Fibroblast of lung (primary cell): ENCODE data around the gene ABLIM2. TPM values are rescaled to one million over a fixed set of nuclear protein-coding genes. Genes with fewer than 3 reads are reported as not detected.

Experiments
- DNase-seq, 2 donors: peaks; one replicate each; pipeline versions ENCODE4 v3.0.0 to v3.0.0-alpha.2; 2010; ENCODE audit warnings: low read depth in 2 of 2
- H2AFZ ChIP-seq: 2 replicates; pipeline ENCODE4 v1.5.1; 2012; ENCODE audit warnings: low read length, control low read depth, inconsistent platforms
- H3K27ac ChIP-seq: 2 replicates; pipeline ENCODE4 v1.5.1; 2011; ENCODE audit warnings: low read length, control low read depth; ENCODE audit not compliant: insufficient read depth
- H3K27me3 ChIP-seq: 2 replicates; pipeline ENCODE4 v1.5.1; 2011; ENCODE audit warnings: mild to moderate bottlenecking, low read length; ENCODE audit not compliant: control insufficient read depth, insufficient read depth
- H3K36me3 ChIP-seq: 2 replicates; pipeline ENCODE4 v1.5.1; 2011; ENCODE audit warnings: low read length; ENCODE audit not compliant: control insufficient read depth, insufficient read depth
- H3K4me1 ChIP-seq: 2 replicates; pipeline ENCODE4 v1.5.1; 2011; ENCODE audit warnings: low read length; ENCODE audit not compliant: control insufficient read depth, insufficient read depth; ENCODE audit errors: extremely low read depth
- H3K4me2 ChIP-seq: 2 replicates; pipeline ENCODE4 v1.5.1; 2011; ENCODE audit warnings: low read length, control low read depth; ENCODE audit not compliant: insufficient read depth; ENCODE audit errors: extremely low read depth
- H3K4me3 ChIP-seq, 4 experiments: fragments of 200-600 bp in 1 of 4; sonication (generic) in 1 of 4; replicated peaks in 1 of 4; 2 replicates each; pipeline ENCODE4 v1.5.1; 2011 to 2016; ENCODE audit warnings: low read length in 4 of 4, low read depth in 3 of 4, mild to moderate bottlenecking in 3 of 4, control low read depth in 2 of 4, inconsistent platforms in 1 of 4, mixed read lengths in 1 of 4; ENCODE audit not compliant: insufficient read depth in 1 of 4; ENCODE audit errors: control extremely low read depth in 1 of 4
- H3K79me2 ChIP-seq: 2 replicates; pipeline ENCODE4 v1.5.1; 2012; ENCODE audit warnings: mild to moderate bottlenecking, low read length, inconsistent platforms; ENCODE audit not compliant: control insufficient read depth, insufficient read depth
- H3K9ac ChIP-seq: 2 replicates; pipeline ENCODE4 v1.5.1; 2011; ENCODE audit warnings: mild to moderate bottlenecking, low read length, control low read depth; ENCODE audit not compliant: insufficient read depth
- H3K9me3 ChIP-seq: 2 replicates; pipeline ENCODE4 v1.5.1; 2012; ENCODE audit warnings: low read depth, low read length; ENCODE audit not compliant: control insufficient read depth, insufficient read depth
- H4K20me1 ChIP-seq: 2 replicates; pipeline ENCODE4 v1.5.1; 2011; ENCODE audit warnings: low read length; ENCODE audit not compliant: control insufficient read depth, insufficient read depth; ENCODE audit errors: extremely low read depth
- CTCF ChIP-seq, 2 donors: IDR thresholded peaks in 1 of 2; conservative IDR thresholded peaks in 1 of 2; 1 replicate in 1 of 2; 2 replicates in 1 of 2; pipeline ENCODE4 v1.5.1; 2011 to 2012; ENCODE audit warnings: low read length in 2 of 2, control low read depth in 1 of 2, inconsistent platforms in 1 of 2, low read depth in 1 of 2, mild to moderate bottlenecking in 1 of 2
- EZH2 ChIP-seq: IDR thresholded peaks from 2 replicates; pipeline ENCODE4 v1.5.1; 2012; ENCODE audit warnings: low read length, control low read depth, mild to moderate bottlenecking; ENCODE audit errors: missing control alignments
- polyA plus RNA-seq, 2 donors: library from polyadenylated mRNA; depleted of rRNA in 1 of 2; stranded (reverse) in 1 of 2; unstranded in 1 of 2; fragments of >200 nt; gene quantifications; 2 replicates each; pipeline ENCODE4 v1.2.1, GENCODE V29; 2011 to 2012; ENCODE audit warnings: missing spikeins in 1 of 2
- total RNA-seq: library from RNA; depleted of rRNA; stranded (reverse); fragments of >200 nt; gene quantifications from 2 replicates; pipeline ENCODE4 v1.2.1, GENCODE V29; 2014

ABLIM2 gene
- total and polyA plus RNA-seq, 2 donors (not counting 1 experiment from before 2014, with no cell fraction given), result 0.66 to 2.6 TPM

GRCh38 chr4:8163436-8164193 is 5.0 kb upstream of the ABLIM2 start:
- no peak for DNase-seq

GRCh38 chr4:8163026-8163425 is 4.4 kb upstream of the ABLIM2 start:
- H2AFZ ChIP-seq, result no peak overlapping the region
- H3K4me1 ChIP-seq, result no peaks in the 10 kb centered on the region
- H4K20me1 ChIP-seq, result no peaks in the 10 kb centered on the region
- no peak overlapping the region for H3K27ac ChIP-seq
- no peaks in the 10 kb centered on the region for H3K36me3 ChIP-seq
- DNase-seq, result no peak
- no peaks in the 10 kb centered on the region for H3K9me3 ChIP-seq
- no peaks in the 10 kb centered on the region for H3K27me3 ChIP-seq
- TF ChIP-seq EZH2, result no peak
- no peak for TF ChIP-seq CTCF (conservative IDR thresholded peaks at IDR 0.05 in 1 of 2, IDR thresholded peaks at IDR 0.05 in 1 of 2; ENCODE audit: low read depth in 1 of 2, low read length in 2 of 2)
- H3K4me2 ChIP-seq, result no peak overlapping the region
- H3K4me3 ChIP-seq, result no peak overlapping the region
- H3K79me2 ChIP-seq, result no peaks in the 10 kb centered on the region
- no peak overlapping the region for H3K9ac ChIP-seq

More at GRCh38 chr4:8163436-8164193, 5.0 kb upstream of the ABLIM2 start:
- no peaks in the 10 kb centered on the region for H3K4me1 ChIP-seq
- H3K36me3 ChIP-seq, result no peaks in the 10 kb centered on the region
- no peak overlapping the region for H3K27ac ChIP-seq
- no peaks in the 10 kb centered on the region for H4K20me1 ChIP-seq
- H3K4me3 ChIP-seq, result no peak overlapping the region
- no peaks in the 10 kb centered on the region for H3K9me3 ChIP-seq
- H3K79me2 ChIP-seq, result no peaks in the 10 kb centered on the region
- H3K4me2 ChIP-seq, result no peak overlapping the region
- no peak for TF ChIP-seq CTCF (conservative IDR thresholded peaks at IDR 0.05 in 1 of 2, IDR thresholded peaks at IDR 0.05 in 1 of 2; ENCODE audit: low read depth in 1 of 2, low read length in 2 of 2)
- no peaks in the 10 kb centered on the region for H3K27me3 ChIP-seq
- H2AFZ ChIP-seq, result no peak overlapping the region
- no peak overlapping the region for H3K9ac ChIP-seq

DNA sequence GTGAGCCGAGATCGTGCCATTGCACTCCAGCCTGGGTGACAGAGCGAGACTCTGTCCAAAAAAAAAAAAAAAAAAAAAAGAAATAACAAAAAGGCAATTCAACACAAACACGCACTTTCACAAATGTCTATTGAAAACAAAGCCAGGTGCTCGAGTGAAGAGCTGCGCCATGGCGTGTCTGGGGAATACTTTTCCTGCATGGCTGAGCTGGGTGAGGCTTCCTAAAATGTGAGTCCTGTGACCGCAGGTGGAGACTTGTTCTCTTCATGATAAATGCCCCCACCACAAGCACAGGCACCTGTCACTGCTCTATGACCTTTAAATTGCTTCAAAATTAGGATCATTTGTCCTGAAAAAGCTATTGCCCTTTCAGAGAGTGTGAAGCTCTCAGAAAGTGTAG is 4.0 kb upstream of the ABLIM2 start:
- no peak for TF ChIP-seq EZH2
- TF ChIP-seq CTCF (conservative IDR thresholded peaks at IDR 0.05 in 1 of 2, IDR thresholded peaks at IDR 0.05 in 1 of 2; ENCODE audit: low read depth in 1 of 2, low read length in 2 of 2), result no peak
- no peak overlapping the region for H2AFZ ChIP-seq
- no peak overlapping the region for H3K9ac ChIP-seq
- no peak for DNase-seq
- H3K27ac ChIP-seq, result no peak overlapping the region
- no peaks in the 10 kb centered on the region for H3K9me3 ChIP-seq
- peaks cover under 1% of the 10 kb centered on the region for H3K27me3 ChIP-seq
- no peak overlapping the region for H3K4me3 ChIP-seq
- no peaks in the 10 kb centered on the region for H3K4me1 ChIP-seq
- no peak overlapping the region for H3K4me2 ChIP-seq
- H3K79me2 ChIP-seq, result no peaks in the 10 kb centered on the region
- H3K36me3 ChIP-seq, result no peaks in the 10 kb centered on the region
- H4K20me1 ChIP-seq, result no peaks in the 10 kb centered on the region
